ENCODE results near the gene TUBA4A. TPM values are rescaled to one million over a fixed set of nuclear protein-coding genes. Genes with fewer than 3 reads are reported as not detected.

Gene TUBA4A
- total and polyA plus RNA-seq, 7 donors = 291 to 707 (median 556) TPM

DNA sequence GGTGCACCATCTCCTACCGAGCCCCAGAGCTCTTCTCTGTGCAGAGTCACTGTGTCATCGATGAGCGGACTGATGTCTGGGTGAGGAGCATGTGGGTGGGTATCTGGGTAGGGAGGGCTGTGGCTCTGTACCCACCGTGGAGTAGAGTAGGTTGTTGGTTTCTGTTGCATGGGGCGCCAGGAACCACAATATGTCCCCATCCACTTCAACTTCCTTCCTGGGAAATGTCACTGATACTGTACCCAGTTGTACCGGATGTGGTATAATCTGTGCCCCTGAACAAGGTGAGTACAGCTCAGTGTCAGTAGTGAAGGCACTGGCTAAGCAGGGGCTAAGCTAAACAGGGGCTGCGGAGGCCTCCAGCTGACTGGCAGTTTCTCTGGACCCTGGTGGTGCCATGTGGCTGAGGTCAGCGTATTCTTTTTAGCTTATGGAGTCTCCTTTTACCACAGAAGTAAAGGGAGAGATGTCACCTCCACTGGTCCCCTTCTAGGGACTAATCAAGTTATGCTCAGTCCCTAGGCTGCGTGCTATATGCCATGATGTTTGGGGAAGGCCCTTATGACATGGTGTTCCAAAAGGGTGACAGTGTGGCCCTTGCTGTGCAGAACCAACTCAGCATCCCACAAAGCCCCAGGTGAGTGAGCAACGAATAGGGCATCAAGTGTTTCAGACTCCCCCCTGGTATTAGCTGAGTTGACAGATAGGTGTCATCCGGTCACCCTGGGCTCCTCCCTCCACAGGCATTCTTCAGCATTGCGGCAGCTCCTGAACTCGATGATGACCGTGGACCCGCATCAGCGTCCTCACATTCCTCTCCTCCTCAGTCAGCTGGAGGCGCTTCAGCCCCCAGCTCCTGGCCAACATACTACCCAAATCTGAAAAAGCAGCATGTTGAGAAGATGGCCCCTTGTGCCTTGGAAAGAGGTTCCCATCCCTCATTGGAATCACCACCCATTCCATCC is 5.8 kb downstream of the TUBA4A start:
- H3K4me3 ChIP-seq = peak overlapping the region; percentile 75
- ATAC-seq (peak in 1 of 4 donors; percentile 16), DNase-seq (no peak)
- H3K36me3 ChIP-seq (ENCODE audit: insufficient read depth in 1 of 2, low read depth in 1 of 2) = peaks cover 0 to 55% of the 10 kb centered on the region in 2 donors
- intact Hi-C loops (cut with DNase I) = loop anchor here in 1 of 2 donors (10.0 kb wide), 1 partner anchor 47 kb away; no protein-coding TSS in a partner anchor
- H3K27ac ChIP-seq = peak overlapping the region; percentile 94
- WGBS, 3 donors = 73 to 85% (median 75%) methylated on average over 17 of the region's 17 CpGs
- no peaks in the 10 kb centered on the region for H3K9me3 ChIP-seq
- no peaks in the 10 kb centered on the region for H3K27me3 ChIP-seq (ENCODE audit: insufficient read depth in 3 of 3, low read length in 2 of 3)
- peaks cover 59% of the 10 kb centered on the region for H3K4me1 ChIP-seq
- TF ChIP-seq, protein P1, sequence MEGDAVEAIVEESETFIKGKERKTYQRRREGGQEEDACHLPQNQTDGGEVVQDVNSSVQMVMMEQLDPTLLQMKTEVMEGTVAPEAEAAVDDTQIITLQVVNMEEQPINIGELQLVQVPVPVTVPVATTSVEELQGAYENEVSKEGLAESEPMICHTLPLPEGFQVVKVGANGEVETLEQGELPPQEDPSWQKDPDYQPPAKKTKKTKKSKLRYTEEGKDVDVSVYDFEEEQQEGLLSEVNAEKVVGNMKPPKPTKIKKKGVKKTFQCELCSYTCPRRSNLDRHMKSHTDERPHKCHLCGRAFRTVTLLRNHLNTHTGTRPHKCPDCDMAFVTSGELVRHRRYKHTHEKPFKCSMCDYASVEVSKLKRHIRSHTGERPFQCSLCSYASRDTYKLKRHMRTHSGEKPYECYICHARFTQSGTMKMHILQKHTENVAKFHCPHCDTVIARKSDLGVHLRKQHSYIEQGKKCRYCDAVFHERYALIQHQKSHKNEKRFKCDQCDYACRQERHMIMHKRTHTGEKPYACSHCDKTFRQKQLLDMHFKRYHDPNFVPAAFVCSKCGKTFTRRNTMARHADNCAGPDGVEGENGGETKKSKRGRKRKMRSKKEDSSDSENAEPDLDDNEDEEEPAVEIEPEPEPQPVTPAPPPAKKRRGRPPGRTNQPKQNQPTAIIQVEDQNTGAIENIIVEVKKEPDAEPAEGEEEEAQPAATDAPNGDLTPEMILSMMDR (IDR thresholded peaks at IDR 0.05) = no peak

DNA sequence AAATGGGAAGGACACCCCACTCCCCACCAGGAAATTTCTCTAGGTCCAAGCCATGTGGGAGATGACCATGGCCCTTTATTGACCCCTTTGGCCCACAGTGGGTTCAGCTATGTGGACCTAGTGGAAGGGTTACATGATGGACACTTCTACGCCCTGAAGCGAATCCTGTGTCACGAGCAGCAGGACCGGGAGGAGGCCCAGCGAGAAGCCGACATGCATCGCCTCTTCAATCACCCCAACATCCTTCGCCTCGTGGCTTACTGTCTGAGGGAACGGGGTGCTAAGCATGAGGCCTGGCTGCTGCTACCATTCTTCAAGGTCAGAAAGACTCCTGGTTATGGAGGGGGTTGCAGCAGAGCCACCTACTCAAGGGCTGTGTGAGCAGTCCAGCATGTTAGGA is 7.2 kb downstream of the TUBA4A start:
- 90 to 94% (median 92%) methylated on average over 10 of the region's 10 CpGs for WGBS, 3 donors
- intact Hi-C loops (cut with DNase I) = loop anchor here in 1 of 2 donors (10.0 kb wide), 1 partner anchor 48 kb away; no protein-coding TSS in a partner anchor
- H3K4me3 ChIP-seq = peak overlapping the region; percentile 95

DNA sequence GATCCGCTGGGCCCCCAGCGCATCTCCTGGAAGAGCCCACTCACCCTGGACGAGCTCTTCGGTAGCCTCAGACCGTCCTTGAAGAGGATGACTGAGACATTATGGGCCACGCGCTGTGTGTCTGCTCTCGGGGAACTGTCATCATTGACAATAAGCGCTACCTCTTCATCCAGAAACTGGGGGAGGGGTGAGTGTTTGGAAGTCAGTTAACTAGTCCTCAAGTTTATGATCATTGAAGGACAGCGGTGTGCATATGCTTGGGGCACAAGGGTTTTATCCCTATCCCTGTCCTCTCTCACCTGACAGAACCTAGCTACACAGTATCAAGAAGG is 7.9 kb downstream of the TUBA4A start:
- Histone ChIP-seq H3K27me3 (ENCODE audit: insufficient read depth in 3 of 3, low read length in 2 of 3) (no peaks in the 10 kb centered on the region), H3K9me3 (no peaks in the 10 kb centered on the region), H3K36me3 (ENCODE audit: insufficient read depth in 1 of 2, low read depth in 1 of 2) (peaks cover 0 to 41% of the 10 kb centered on the region in 2 donors), H3K4me1 (peaks cover 45% of the 10 kb centered on the region), H3K27ac (peak overlapping the region; percentile 94), H3K4me3 (peak overlapping the region; percentile 95)
- DNase-seq (no peak), ATAC-seq (no peak)
- intact Hi-C loops (cut with DNase I) = loop anchor here in 1 of 2 donors (10.0 kb wide), 1 partner anchor 49 kb away; no protein-coding TSS in a partner anchor
- WGBS, 3 donors = 14 to 15% (median 14%) methylated on average over 10 of the region's 10 CpGs
- TF ChIP-seq, protein P1 (IDR thresholded peaks at IDR 0.05) = no peak

More for the DNA sequence above, 7.2 kb downstream of the TUBA4A start:
- DNase-seq = no peak
- TF ChIP-seq, protein P1 (IDR thresholded peaks at IDR 0.05) = no peak
- Histone ChIP-seq H3K4me1 (peaks cover 52% of the 10 kb centered on the region), H3K27ac (peak overlapping the region; percentile 94), H3K27me3 (ENCODE audit: insufficient read depth in 3 of 3, low read length in 2 of 3) (no peaks in the 10 kb centered on the region), H3K9me3 (no peaks in the 10 kb centered on the region), H3K36me3 (ENCODE audit: insufficient read depth in 1 of 2, low read depth in 1 of 2) (peaks cover 0 to 48% of the 10 kb centered on the region in 2 donors)
- no peak for ATAC-seq

DNA sequence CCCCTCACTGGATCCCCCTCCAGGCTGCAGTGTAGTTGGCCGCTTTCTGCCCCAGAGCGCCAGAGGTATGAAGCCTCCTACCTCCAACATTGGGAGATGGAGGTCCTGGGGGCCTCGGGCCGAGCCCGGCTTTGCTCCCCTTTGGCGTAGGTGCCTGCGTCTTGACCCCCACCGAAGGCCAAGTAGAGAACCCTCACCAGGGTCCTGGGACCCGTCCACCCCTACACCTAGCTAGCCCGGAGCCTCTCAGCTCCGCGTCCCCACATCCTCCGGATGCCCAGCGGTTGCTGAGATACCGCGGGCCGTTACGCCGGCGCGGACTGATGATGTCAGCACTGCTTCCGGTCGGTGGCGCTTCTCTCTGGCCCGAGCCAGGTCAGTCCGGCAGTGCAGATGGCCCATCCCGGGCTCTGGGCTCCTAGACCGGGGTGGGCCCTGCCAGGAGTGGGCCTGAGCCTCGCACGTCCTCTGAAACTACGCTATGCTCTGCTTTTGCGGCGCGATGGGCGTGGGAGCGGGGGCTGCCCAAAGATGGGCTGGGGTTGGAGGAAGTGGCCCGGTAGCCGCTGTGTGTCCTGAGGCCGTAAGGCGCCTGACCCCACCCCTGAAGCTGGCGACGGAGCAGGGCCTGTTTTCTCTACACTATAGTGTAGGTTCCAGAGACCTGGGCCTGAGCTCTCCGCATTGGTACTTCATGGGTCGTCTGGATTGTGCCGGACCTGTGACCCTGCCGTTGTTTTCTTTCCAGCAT is 8.4 kb downstream of the TUBA4A start, which contains the start of the genes GLB1L and STK16:
Gene GLB1L, minus strand, starts transcription at position 297 of the 751 bp plus-strand sequence. CDS start 1,871 bp downstream, outside the sequence.
Gene STK16, plus strand, starts transcription at position 332 of the 751 bp plus-strand sequence. CDS start 521 bp downstream, outside the sequence.
- DNase-seq = peak; percentile 96 to 97
- peaks cover 39% of the 10 kb centered on the region for H3K4me1 ChIP-seq
- WGBS, 3 donors = 0 to 1% (median 0%) methylated on average over 44 to 46 of the region's 46 CpGs

More for the DNA sequence above, 8.4 kb downstream of the TUBA4A start, which contains the start of the genes GLB1L and STK16:
- peaks cover 0 to 36% of the 10 kb centered on the region in 2 donors for H3K36me3 ChIP-seq (ENCODE audit: insufficient read depth in 1 of 2, low read depth in 1 of 2)
- TF ChIP-seq, protein P1 (IDR thresholded peaks at IDR 0.05) = no peak
- intact Hi-C loops (cut with DNase I) = loop anchor here in 1 of 2 donors (10.0 kb wide), 1 partner anchor 49 kb away; no protein-coding TSS in a partner anchor
- peak within 1 kb of the TSS; percentile 95 for H3K4me3 ChIP-seq
- H3K9me3 ChIP-seq = no peaks in the 10 kb centered on the region
- ATAC-seq = peak; percentile 86 to 95 (median 92)
- H3K27me3 ChIP-seq (ENCODE audit: insufficient read depth in 3 of 3, low read length in 2 of 3) = no peaks in the 10 kb centered on the region
- peak within 1 kb of the TSS; percentile 94 for H3K27ac ChIP-seq
